ENCODE measurements around the gene NSMCE3.

NSMCE3 gene

DNA sequence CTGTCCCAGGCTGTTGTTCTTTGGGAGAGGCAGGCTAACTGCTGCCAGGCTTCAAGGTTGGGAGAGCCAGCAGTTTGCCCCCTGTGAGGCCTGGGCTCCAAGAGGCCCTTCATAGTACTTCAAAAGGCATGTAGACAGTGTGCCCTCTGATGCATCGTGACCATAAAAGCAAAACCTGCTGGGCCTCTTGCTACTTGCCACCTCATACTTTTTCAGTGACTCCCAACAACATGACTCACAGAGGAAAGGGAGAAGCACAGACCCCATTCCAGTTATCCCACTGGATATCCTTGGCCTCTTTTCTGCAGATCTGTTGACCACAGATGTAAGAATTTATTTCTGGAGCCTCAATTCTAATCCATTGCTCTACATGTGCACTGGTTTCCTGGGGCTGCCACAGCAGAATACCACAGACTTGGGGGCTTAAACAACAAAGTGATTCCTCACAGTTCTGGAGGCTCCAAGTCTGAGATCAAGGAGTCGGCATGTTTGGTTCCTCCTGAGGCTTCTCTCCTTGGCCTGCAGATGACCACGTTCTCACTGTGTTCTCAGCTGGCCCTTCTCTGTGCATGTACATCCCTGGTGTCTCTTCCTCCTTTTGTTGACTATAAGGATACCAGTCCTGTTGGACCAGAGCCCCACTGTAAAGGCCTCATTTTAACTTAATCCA is 8.9 kb upstream of the NSMCE3 start:
- H3K4me3 ChIP-seq (ENCODE audit: low read length in 2 of 2) = no peak overlapping the region
- H4K91ac ChIP-seq (ENCODE audit: low read depth, low read length, poor library complexity) = no peak overlapping the region
- no peak overlapping the region for H2AK5ac ChIP-seq (ENCODE audit: low read depth, low read length)
- no peaks in the 10 kb centered on the region for H3K27me3 ChIP-seq (ENCODE audit: control insufficient read depth in 3 of 3, insufficient read depth in 3 of 3, low read depth in 1 of 3, low read length in 3 of 3)
- H3K27ac ChIP-seq (replicated peaks; ENCODE audit: low read length) = no peak overlapping the region
- no peak overlapping the region for H2BK12ac ChIP-seq (ENCODE audit: low read length)
- H3K4me2 ChIP-seq (ENCODE audit: insufficient read depth, low read length, poor library complexity, severe bottlenecking) = no peak overlapping the region
- H2BK120ac ChIP-seq (ENCODE audit: low read depth, low read length) = no peak overlapping the region
- H3K9me3 ChIP-seq (replicated peaks in 1 of 2; ENCODE audit: control insufficient read depth in 2 of 2, insufficient read depth in 1 of 2, low read depth in 1 of 2, low read length in 2 of 2) = no peaks in the 10 kb centered on the region
- H3K4me1 ChIP-seq (ENCODE audit: control insufficient read depth in 2 of 2, insufficient read depth in 1 of 2, low read depth in 1 of 2, low read length in 2 of 2) = peaks cover 0 to 3% of the 10 kb centered on the region in 2 donors
- no peak overlapping the region for H4K8ac ChIP-seq (ENCODE audit: low read depth, low read length)
- no peak overlapping the region for H3K9ac ChIP-seq (ENCODE audit: low read depth, low read length, poor library complexity)
- H3K79me1 ChIP-seq (ENCODE audit: low read depth, low read length) = no peaks in the 10 kb centered on the region
- H3K36me3 ChIP-seq (replicated peaks in 1 of 2; ENCODE audit: control insufficient read depth in 2 of 2, insufficient read depth in 2 of 2, low read length in 2 of 2) = no peaks in the 10 kb centered on the region
- DNase-seq (ENCODE audit: low spot score) = no peak
- no peak overlapping the region for H2BK15ac ChIP-seq (ENCODE audit: low read length)
- no peak overlapping the region for H3K14ac ChIP-seq (ENCODE audit: low read length)
- H3K4ac ChIP-seq (ENCODE audit: low read length) = no peak overlapping the region
- H3K23ac ChIP-seq (ENCODE audit: low read depth, low read length, poor library complexity) = no peak overlapping the region
- no peak overlapping the region for H2BK5ac ChIP-seq (ENCODE audit: low read length)
- H2AFZ ChIP-seq (ENCODE audit: low read length) = no peak overlapping the region
- no peak overlapping the region for H3K18ac ChIP-seq (ENCODE audit: low read length)
- no CpG with 5 or more reads among the region's 3 CpGs for WGBS, 2 donors (ENCODE audit: extremely low coverage in 2 of 2, insufficient read length in 2 of 2, insufficient replicate concordance in 1 of 2)

DNA sequence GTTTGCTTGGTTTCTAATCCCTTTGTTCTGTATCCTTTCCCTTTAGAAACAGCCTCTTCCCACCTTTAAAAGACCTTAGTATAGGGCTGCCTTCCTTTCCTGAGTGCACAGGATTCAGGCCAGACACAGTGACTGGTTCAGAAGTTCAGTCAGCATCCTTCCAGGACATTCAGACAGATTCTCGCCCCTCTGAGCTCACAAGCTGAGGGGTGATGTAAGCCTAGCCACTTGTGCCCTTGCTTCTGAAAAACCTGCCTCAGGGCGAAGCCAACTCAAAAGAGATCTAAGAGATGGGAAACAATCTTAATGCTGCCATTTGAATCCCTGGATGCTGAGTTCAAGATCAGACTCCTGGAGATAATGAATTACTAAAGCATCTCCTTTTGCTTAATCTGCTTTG is 6.7 kb upstream of the NSMCE3 start:
- H3K27ac ChIP-seq (replicated peaks; ENCODE audit: low read length) = no peak overlapping the region
- no CpG with 5 or more reads among the region's 2 CpGs for WGBS, 2 donors (ENCODE audit: extremely low coverage in 2 of 2, insufficient read length in 2 of 2, insufficient replicate concordance in 1 of 2)

GRCh38 chr15:29275855-29276254 is 6.2 kb upstream of the NSMCE3 start:
- WGBS, 2 donors (ENCODE audit: extremely low coverage in 2 of 2, insufficient read length in 2 of 2, insufficient replicate concordance in 1 of 2) = no CpG with 5 or more reads among the region's 1 CpG
- H4K8ac ChIP-seq (ENCODE audit: low read depth, low read length) = no peak overlapping the region

More for the DNA sequence above, 6.7 kb upstream of the NSMCE3 start:
- no peak overlapping the region for H3K9ac ChIP-seq (ENCODE audit: low read depth, low read length, poor library complexity)
- peaks cover 0 to 15% (median 0%) of the 10 kb centered on the region in 3 experiments for H3K27me3 ChIP-seq (ENCODE audit: control insufficient read depth in 3 of 3, insufficient read depth in 3 of 3, low read depth in 1 of 3, low read length in 3 of 3)
- H4K8ac ChIP-seq (ENCODE audit: low read depth, low read length) = no peak overlapping the region
- H2BK5ac ChIP-seq (ENCODE audit: low read length) = no peak overlapping the region
- no peak overlapping the region for H2AK5ac ChIP-seq (ENCODE audit: low read depth, low read length)
- no peak overlapping the region for H2BK15ac ChIP-seq (ENCODE audit: low read length)
- H2BK12ac ChIP-seq (ENCODE audit: low read length) = no peak overlapping the region
- H3K4me2 ChIP-seq (ENCODE audit: insufficient read depth, low read length, poor library complexity, severe bottlenecking) = no peak overlapping the region
- H3K4me1 ChIP-seq (ENCODE audit: control insufficient read depth in 2 of 2, insufficient read depth in 1 of 2, low read depth in 1 of 2, low read length in 2 of 2) = peaks cover 0 to 3% of the 10 kb centered on the region in 2 donors
- DNase-seq (ENCODE audit: low spot score) = no peak
- no peak overlapping the region for H3K14ac ChIP-seq (ENCODE audit: low read length)
- H2AFZ ChIP-seq (ENCODE audit: low read length) = no peak overlapping the region
- H3K23ac ChIP-seq (ENCODE audit: low read depth, low read length, poor library complexity) = no peak overlapping the region
- no peaks in the 10 kb centered on the region for H3K9me3 ChIP-seq (replicated peaks in 1 of 2; ENCODE audit: control insufficient read depth in 2 of 2, insufficient read depth in 1 of 2, low read depth in 1 of 2, low read length in 2 of 2)
- no peak overlapping the region for H3K18ac ChIP-seq (ENCODE audit: low read length)
- H2BK120ac ChIP-seq (ENCODE audit: low read depth, low read length) = no peak overlapping the region
- H3K4ac ChIP-seq (ENCODE audit: low read length) = no peak overlapping the region
- H4K91ac ChIP-seq (ENCODE audit: low read depth, low read length, poor library complexity) = no peak overlapping the region
- no peaks in the 10 kb centered on the region for H3K36me3 ChIP-seq (replicated peaks in 1 of 2; ENCODE audit: control insufficient read depth in 2 of 2, insufficient read depth in 2 of 2, low read length in 2 of 2)
- H3K79me1 ChIP-seq (ENCODE audit: low read depth, low read length) = no peaks in the 10 kb centered on the region
- H3K4me3 ChIP-seq (ENCODE audit: low read length in 2 of 2) = no peak overlapping the region

GRCh38 chr15:29274946-29275345 is 5.3 kb upstream of the NSMCE3 start:
- H3K9ac ChIP-seq (ENCODE audit: low read depth, low read length, poor library complexity) = no peak overlapping the region
- no peak overlapping the region for H2BK12ac ChIP-seq (ENCODE audit: low read length)
- H3K4me3 ChIP-seq (ENCODE audit: low read length in 2 of 2) = no peak overlapping the region
- H2BK15ac ChIP-seq (ENCODE audit: low read length) = no peak overlapping the region
- no peak overlapping the region for H3K4me2 ChIP-seq (ENCODE audit: insufficient read depth, low read length, poor library complexity, severe bottlenecking)
- peaks cover 0 to 26% (median 0%) of the 10 kb centered on the region in 3 experiments for H3K27me3 ChIP-seq (ENCODE audit: control insufficient read depth in 3 of 3, insufficient read depth in 3 of 3, low read depth in 1 of 3, low read length in 3 of 3)
- H3K4me1 ChIP-seq (ENCODE audit: control insufficient read depth in 2 of 2, insufficient read depth in 1 of 2, low read depth in 1 of 2, low read length in 2 of 2) = no peaks in the 10 kb centered on the region
- 100% methylated on average over 1 of the region's 3 CpGs; no CpG with 5 or more reads in 1 of the 2 donors for WGBS, 2 donors (ENCODE audit: extremely low coverage in 2 of 2, insufficient read length in 2 of 2, insufficient replicate concordance in 1 of 2)
- no peak overlapping the region for H4K91ac ChIP-seq (ENCODE audit: low read depth, low read length, poor library complexity)
- no peak overlapping the region for H2AFZ ChIP-seq (ENCODE audit: low read length)
- H2BK120ac ChIP-seq (ENCODE audit: low read depth, low read length) = no peak overlapping the region
- H3K4ac ChIP-seq (ENCODE audit: low read length) = no peak overlapping the region
- no peaks in the 10 kb centered on the region for H3K36me3 ChIP-seq (replicated peaks in 1 of 2; ENCODE audit: control insufficient read depth in 2 of 2, insufficient read depth in 2 of 2, low read length in 2 of 2)
- DNase-seq (ENCODE audit: low spot score) = no peak
- no peak overlapping the region for H2AK5ac ChIP-seq (ENCODE audit: low read depth, low read length)
- H3K9me3 ChIP-seq (replicated peaks in 1 of 2; ENCODE audit: control insufficient read depth in 2 of 2, insufficient read depth in 1 of 2, low read depth in 1 of 2, low read length in 2 of 2) = no peaks in the 10 kb centered on the region
- no peak overlapping the region for H3K14ac ChIP-seq (ENCODE audit: low read length)
- H2BK5ac ChIP-seq (ENCODE audit: low read length) = no peak overlapping the region
- no peak overlapping the region for H4K8ac ChIP-seq (ENCODE audit: low read depth, low read length)
- H3K23ac ChIP-seq (ENCODE audit: low read depth, low read length, poor library complexity) = no peak overlapping the region
- H3K27ac ChIP-seq (replicated peaks; ENCODE audit: low read length) = no peak overlapping the region
- no peaks in the 10 kb centered on the region for H3K79me1 ChIP-seq (ENCODE audit: low read depth, low read length)
- no peak overlapping the region for H3K18ac ChIP-seq (ENCODE audit: low read length)

More at GRCh38 chr15:29275855-29276254, 6.2 kb upstream of the NSMCE3 start:
- Histone ChIP-seq H3K14ac (ENCODE audit: low read length) (no peak overlapping the region), H4K91ac (ENCODE audit: low read depth, low read length, poor library complexity) (no peak overlapping the region), H3K9ac (ENCODE audit: low read depth, low read length, poor library complexity) (no peak overlapping the region), H3K18ac (ENCODE audit: low read length) (no peak overlapping the region), H3K79me1 (ENCODE audit: low read depth, low read length) (no peaks in the 10 kb centered on the region), H2BK15ac (ENCODE audit: low read length) (no peak overlapping the region), H3K4ac (ENCODE audit: low read length) (no peak overlapping the region), H2AK5ac (ENCODE audit: low read depth, low read length) (no peak overlapping the region), H3K4me2 (ENCODE audit: insufficient read depth, low read length, poor library complexity, severe bottlenecking) (no peak overlapping the region), H3K27me3 (ENCODE audit: control insufficient read depth in 3 of 3, insufficient read depth in 3 of 3, low read depth in 1 of 3, low read length in 3 of 3) (peaks cover 0 to 19% (median 0%) of the 10 kb centered on the region in 3 experiments), H3K4me3 (ENCODE audit: low read length in 2 of 2) (no peak overlapping the region), H3K23ac (ENCODE audit: low read depth, low read length, poor library complexity) (no peak overlapping the region), H3K27ac (replicated peaks; ENCODE audit: low read length) (no peak overlapping the region), H2BK5ac (ENCODE audit: low read length) (no peak overlapping the region), H2BK12ac (ENCODE audit: low read length) (no peak overlapping the region), H2AFZ (ENCODE audit: low read length) (no peak overlapping the region), H3K4me1 (ENCODE audit: control insufficient read depth in 2 of 2, insufficient read depth in 1 of 2, low read depth in 1 of 2, low read length in 2 of 2) (peaks cover 0 to 3% of the 10 kb centered on the region in 2 donors), H3K36me3 (replicated peaks in 1 of 2; ENCODE audit: control insufficient read depth in 2 of 2, insufficient read depth in 2 of 2, low read length in 2 of 2) (no peaks in the 10 kb centered on the region), H3K9me3 (replicated peaks in 1 of 2; ENCODE audit: control insufficient read depth in 2 of 2, insufficient read depth in 1 of 2, low read depth in 1 of 2, low read length in 2 of 2) (no peaks in the 10 kb centered on the region), H2BK120ac (ENCODE audit: low read depth, low read length) (no peak overlapping the region)
- DNase-seq (ENCODE audit: low spot score) = no peak
